Measurements from ENCODE around the gene MYO10.
A peak's percentile ranks its signal among the peaks of the same experiment; 100 is the strongest.
"Not testable (repeated sequence)": the region's sequence is repeated elsewhere in the genome, so short reads cannot be mapped to it uniquely, and the experiment has no call there.

MYO10 gene

DNA sequence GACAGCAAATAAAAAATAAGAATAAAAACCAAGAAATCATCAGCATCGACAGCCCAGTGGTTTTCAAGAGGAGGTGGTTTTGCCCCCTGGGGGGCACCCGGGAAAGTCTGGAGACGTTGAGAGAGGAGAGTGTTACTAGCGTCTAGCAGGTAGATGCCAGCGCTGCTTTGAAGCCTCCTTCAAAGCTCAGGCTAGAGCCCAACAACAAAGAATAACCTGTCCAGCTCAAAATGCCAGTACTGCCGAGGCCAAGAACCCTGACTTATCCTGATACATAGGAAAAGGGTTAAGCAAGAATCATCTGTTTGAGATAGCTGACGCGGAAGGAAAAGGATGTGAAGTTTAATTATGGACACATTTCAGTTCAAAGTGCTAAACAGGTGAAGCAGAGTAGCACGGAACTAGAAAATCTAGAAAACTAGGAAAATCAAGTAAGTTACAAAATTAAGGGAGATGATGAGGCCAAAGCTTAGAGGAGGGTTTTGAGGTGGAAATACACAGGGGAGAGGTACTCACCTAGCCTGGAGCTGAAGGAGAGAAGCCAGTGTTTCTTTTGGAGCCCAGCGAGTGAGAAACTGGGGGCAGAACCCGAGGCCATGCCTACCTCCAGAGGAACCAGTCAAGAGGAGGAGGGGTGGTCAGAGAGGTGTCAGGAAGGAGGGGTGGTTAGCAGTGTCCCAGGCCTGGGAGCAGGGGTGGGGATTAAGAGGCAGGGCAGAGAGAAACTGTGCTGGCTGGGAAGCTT is 198.3 kb downstream of the MYO10 start:
- DNase-seq, result no peak

DNA sequence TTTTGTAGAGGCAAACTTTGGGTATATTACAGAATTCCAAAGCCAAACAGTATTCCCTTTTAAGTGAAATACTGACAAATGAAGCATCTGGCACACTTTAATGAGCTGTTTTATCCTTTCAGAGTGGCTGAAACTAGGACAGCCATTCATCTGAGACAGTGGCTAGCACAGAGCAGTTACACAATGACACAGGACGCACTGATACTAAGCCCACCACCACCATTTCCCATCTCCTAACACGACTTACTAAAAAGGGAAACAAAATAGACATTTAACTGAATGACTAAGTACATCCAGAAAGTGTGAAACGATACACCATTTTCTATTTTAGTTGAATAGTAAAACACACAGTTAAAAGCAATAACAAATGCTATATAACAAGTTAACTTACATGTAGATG is 198.9 kb downstream of the MYO10 start:
- no peak for DNase-seq

DNA sequence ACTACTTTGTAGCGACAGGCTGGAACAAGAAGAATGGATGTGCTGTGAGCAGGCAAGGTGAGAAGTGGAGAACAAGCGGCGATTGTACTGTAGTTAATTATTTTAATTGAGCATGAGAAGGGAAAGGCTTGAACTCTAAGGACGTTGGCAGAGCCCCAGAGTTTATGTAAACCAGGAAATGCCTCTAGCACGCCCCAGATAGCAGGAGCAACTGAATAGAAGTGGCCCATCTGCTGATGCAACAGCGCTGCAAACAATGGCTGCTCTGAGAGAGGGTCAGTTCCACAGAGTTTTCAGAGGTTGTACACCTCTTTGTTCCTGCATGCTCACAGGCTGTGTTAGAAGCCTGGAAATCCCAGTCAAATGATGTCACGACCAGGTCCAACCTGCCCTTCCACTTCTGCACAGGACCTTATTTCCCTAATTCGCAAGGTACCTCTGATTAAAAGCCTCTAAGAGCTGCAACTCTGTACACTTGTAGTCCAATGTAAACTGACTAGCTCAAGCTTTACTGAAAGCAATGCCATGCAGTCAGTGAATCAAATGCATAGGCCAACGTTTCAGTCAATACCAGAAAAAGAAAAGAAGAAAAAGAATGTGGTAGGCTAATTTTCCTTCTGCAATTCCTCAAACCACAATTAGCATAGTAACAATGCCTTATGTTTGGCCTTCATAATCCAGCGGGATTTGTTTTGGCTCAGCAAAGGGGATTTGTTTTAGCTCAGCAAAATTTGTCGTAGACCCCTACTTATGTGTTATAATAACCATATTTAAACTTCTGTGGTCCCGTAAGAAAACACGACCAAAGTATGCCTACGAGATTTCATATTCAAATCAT is 199.7 kb downstream of the MYO10 start:
- DNase-seq, result no peak

DNA sequence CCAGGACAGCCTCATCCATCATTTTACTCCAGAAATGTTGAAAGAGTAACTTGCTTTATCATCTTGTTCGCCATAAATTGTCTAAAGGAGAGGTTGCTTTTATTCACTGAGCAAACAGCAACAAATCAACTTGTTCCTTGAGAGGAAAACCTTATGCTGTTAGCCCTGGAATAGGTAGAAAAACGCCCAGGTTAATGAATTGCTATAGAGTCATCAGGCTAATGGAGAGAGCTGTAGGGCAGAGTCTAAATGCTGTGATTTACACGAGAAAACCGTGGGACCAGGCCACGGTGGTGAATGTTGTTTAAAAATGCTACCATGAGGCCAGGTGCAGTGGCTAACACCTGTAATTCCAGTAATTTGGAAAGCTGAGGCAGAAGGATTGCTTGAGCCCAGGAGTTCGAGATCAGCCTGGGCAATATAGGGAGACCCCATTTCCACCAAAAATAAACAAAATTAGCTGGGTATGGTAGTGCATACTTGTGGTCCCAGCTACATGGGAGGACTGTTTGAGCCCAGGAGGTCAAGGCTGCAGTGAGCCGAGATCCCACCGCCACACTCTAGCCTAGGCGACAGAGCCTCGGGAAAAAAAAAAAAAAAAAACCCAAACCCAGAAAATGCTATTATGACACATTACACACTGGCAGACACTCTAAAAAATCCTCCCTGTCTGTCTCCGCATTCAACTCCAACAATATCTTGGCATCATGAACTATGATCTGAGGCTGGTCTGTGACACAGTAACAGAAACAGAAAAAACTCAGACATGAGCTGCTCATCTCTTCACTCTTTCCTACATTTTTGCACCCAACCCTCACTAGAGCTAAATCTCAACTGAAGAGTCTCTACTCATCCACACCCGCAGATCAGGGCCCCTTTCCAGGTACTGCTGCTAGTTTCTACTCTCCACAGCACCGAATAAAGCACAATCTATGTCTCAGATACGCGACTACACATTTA is 200.7 kb downstream of the MYO10 start:
- DNase-seq, result no peak

DNA sequence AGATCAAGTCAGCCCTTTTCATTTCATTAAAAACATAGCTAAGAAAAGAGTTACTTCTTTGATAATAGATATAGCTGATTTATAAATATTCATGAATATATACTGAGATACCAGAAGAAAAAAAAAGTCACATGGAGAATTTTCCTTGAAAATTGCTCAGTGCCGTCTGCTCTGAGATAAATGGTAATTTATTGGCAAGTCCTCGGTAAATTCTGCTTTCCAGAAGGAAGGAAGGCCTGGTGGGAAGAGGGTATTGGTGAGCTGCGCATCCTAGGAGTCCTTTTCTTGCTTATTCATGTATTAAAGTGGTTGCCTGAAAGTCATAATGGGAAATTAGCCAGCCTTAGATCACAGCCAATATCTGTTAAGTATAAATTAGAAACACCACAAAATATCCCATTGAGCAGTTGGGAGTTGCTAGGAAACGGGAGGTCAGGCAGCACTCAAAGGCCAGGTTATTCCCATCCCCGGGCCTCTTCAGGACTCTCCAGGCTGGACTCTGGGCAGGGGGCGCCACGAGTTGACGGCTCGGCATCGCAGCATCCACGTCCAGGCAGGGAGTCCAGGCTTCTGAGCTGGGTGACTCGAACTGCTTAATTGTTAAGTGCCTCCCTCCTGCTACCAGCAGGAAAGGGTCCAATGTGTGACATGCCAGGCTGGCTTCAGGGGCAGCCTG is 202.6 kb downstream of the MYO10 start:
- DNase-seq, result no peak

DNA sequence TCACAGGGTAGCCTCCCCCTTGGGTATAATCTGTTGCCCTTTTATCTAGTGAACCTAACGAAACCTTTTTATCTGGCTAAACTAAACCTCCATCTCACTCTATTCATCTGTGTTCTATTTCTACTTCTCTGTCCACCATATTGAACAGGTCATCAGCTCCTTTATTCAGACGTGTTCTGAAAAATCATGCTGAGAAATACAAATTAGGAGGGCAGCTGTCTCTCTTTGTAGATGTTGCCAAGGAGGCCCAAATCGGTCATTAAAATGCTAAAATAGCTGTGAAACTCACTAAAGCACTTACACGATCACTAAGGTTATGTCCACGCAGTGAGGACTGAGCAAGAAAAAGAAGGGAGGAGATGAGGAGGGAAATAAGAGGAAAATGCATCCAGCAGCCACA is 203.7 kb downstream of the MYO10 start:
- no peak for DNase-seq

DNA sequence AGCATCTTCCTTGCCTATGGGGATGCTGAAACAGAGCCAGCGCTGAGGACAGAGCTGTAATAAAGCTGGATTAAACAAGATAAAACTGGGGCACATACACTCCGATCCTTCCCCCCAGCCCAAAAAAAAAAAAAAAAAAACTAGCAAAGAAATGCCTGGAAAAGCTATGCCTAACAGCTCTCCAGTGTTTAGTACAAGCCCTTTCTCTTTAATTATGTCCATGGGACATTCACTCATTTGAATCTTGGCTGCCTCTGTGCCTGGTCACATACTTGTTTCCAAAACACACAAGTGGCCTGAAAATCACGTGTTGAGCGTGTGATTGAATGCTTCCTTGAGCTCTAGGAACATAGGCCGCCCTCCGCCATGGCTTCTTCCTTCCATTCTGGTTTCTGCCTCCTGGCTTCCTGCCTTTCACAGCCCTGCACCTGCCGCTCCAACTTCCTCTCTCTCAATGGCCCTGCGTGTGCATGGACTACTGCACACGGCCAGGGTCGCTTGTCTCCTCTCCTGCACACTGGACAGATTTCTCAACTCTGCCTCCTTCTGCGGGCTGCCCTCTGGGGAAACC is 208.2 kb downstream of the MYO10 start:
- no peak for DNase-seq

DNA sequence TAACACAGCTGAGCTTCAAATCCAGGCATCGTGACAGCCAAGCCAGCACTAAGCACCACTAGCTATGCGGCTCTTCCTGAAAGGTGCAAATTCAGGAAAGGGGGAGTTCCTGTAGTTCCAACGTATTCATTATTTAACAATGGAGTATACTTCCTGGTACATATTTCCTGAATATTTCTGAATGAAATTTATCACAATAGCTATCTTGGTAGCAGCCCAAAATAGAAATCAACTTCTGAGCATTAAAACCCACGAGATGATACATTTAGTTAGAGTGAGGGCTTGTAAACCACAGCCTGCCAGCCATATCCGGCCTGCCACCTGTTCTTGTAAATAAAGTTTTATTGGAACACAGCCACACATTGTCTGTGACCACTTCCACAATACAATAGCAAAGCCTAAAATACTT is 209.5 kb downstream of the MYO10 start:
- DNase-seq, result peak; percentile 2

DNA sequence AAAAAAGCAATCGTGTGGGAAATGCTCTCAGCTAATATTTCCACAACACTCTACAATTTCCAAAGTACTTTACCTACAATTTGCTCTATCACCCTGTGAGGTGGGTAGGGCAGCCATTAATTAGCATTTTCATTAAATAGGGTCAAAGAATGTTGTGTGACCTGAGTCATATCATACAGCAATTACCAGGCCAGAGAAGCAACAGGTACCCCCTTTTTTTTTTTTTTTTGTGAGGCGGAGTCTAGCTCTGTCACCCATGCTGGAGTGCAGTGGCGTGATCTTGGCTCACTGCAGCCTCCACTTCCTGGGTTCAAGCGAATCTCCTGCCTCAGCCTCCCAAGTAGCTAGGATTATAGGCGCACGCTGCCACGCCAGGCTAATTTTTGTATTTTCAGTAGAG is 210.5 kb downstream of the MYO10 start:
- no peak for DNase-seq

DNA sequence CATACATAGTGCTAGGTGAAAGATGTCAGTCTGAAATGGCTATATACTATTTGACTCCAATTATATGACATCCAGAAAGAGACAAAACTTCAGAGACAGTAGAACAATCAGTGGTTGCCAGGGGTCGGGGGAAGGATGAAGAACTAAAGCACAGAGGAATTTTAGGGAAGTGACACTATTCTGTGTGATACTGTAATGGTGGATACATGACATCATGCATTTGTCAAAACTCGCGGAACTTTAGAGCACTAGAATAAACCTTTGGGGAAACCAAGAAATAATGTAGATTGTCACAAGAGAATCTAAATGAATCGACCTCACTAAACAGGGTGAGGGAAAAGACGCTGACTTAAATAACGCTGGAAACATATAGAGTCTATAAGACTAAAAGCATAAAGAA is 212.3 kb downstream of the MYO10 start:
- no peak for DNase-seq

DNA sequence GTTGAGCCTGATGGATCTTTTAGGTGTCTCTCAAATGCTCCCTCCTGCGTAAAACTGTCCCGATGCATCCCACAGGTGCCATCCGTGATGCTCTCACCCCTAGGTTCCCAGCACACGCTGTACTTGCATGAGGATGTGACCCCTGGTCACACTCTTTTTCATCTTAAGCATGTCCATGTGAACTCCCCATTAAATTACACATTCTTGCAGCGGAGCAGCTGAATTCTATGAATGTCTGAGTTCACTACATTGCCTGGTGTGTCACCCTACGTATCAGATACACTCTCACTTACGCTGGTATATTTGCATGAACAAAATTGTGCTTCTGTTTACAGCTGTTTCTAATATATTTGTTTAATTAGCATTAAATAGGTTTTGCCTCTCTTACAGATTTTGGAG is 214.0 kb downstream of the MYO10 start:
- DNase-seq, result no peak

DNA sequence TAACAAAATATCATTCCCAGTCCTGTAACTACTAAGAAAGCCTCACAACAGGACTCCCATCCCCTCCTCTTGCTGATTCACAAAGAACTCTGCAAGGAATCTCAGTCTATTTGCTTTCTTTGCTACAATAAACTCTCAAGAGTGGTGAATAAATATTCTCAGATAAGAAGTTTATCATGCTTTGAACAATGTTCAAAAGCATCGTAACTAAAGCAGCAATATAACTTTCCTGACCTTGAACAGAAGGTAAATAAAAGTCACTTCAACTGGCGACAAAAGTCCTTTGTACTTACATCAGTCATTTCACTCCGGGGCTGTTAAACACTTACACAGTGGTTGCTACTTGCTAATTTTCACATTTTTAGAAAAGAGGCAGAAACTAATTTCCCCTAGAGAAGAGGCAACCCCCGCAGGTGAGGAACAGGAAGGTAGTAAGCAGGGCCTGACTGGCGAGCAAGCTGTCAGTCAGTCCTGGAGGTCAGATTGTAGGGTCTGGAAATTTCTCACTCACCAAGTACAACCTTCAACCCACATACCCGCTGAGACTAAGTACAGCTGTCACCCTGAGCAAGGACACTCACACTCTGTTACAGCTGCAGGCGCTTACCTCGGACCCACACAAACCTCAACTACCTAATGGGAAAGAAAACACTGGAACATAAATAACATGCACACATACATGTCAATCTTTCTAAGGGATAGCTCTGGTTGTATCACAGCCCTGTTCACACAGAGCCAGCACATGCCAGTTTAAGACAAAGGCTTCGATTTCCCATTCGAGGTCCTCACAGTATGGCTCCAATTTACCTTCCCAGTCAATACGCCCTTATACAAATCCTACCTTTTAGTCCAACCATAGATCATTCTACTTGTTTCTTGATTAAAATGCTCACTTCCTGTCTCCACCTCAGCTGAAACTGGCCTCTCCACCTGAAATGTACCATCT is 214.7 kb downstream of the MYO10 start:
- no peak for DNase-seq

DNA sequence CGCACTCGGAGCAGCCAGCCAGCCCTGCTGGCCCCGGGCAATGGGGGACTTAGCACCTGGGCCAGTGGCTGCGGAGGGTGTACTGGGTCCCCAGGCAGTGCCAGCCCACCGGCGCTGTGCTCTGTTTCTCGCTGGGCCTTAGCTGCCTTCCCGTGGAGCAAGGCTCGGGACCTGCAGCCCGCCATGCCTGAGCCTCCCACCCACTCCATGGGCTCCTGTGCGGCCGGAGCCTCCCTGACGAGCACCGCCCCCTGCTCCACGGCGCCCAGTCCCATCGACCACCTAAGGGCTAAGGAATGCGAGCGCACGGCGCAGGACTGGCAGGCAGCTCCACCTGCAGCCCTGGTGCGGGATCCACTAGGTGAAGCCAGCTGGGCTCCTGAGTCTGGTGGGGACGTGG is 218.1 kb downstream of the MYO10 start:
- DNase-seq, result not testable (repeated sequence)

DNA sequence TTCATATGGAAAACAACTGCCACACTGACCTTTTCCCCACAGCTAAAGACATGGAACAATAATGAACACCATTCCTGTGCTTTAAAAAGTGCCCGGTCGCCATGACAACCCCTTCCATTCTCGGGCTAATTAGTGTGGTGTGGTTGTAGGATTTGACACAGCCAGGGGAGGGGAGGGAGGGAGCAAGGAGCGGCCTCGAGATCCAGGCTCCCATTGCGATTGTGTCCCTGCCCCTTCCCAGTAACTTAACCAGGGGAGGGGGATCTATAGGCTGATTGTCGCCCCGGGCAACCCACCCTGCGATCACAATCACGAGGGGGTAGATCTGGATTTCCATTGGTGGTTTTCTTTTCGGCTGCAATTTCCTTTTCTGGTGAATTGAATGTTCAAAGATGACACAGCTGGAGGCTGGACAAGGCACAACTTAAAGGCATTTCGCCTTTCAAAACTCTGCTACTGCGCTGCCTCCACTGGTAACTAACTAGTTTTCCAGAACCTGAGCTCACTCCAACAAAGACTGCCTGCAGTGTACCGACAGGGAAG is 222.6 kb downstream of the MYO10 start:
- no peak for DNase-seq

DNA sequence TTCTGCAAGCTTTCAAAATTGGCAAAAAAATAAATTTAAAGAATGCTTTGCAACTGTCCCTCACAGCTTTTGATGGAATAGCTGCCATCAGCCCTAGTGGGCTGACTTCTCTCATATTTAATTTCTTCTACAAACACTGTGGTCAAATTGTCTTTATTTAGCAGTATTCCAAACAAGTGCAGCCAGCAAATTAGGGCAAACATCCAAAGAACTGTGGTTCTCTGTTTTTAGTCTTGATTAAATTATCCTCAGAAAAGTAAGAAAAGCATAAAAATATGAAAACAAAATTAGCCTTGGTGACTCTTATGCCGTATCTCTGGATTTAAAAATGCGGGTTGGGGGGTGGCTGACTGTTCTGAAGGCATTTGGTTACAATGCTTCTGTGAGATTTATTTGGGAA is 223.5 kb downstream of the MYO10 start:
- DNase-seq, result no peak

DNA sequence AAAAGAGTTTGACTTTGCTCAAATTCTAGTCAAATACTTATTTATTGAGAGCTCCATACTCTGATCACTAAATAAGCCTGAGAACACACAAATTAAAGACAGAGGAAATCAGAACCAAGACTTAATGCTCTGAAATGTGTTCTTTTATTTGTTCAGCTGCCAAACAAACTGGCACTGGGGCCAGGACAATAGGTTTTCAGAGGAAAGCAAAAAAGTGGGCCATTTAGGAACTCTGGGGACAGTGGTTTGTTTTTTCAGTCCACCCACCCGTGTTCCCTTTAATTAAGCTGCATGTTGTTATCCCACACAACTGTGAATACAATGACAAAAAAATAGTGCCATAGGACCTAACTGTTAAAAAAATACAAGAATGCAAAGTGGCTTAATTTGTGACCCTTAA is 223.9 kb downstream of the MYO10 start:
- no peak for DNase-seq

DNA sequence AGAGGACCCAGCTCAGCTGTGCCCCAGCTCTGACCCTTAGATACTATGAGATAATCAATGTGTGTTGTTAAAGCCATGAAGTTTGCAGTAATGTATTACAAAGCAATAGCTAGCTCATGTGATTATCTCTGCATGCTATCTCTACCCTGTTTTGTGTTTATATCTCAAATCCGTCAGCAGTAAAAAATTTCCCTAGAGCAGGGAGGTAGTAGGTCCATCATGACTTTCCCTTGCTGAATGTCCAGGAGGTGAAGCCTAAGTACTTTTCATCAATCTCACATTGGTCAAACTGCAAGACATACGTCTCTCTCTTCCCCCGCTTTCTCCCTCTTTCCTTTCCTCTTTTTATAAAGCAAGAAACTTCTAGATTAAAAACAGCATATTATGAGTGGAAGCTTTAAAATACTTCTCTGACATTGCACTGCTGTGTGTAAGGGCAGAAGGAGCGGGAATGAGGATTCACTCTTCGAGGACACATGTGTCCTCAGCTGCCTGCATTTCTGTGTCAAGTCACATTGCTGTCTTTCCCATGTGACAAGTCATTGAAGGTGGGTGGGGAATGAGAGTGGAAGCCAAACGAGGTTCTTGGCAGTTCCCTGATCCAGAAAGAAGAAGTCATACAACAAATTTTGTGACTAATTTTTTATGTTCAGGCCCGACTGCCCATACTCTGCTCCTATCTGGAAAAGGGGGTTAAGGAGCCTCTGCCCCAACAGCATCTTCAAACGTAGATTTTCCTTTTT is 226.2 kb downstream of the MYO10 start:
- DNase-seq, result no peak

DNA sequence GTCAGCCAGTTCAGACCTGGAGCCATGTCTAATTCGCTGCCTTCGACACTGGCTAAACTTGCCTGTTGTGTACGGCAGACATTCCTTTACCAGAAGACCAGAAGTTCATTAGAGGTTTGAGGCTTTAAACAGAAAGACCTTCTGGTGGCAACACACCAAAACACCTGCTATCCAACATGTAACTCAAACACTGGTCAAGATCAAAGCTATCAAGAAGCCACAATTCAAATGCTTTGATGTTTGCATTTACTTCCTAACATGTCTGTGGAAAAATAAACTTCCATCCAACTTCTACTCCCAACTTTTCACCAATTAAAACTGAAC is 228.3 kb downstream of the MYO10 start:
- DNase-seq, result no peak

DNA sequence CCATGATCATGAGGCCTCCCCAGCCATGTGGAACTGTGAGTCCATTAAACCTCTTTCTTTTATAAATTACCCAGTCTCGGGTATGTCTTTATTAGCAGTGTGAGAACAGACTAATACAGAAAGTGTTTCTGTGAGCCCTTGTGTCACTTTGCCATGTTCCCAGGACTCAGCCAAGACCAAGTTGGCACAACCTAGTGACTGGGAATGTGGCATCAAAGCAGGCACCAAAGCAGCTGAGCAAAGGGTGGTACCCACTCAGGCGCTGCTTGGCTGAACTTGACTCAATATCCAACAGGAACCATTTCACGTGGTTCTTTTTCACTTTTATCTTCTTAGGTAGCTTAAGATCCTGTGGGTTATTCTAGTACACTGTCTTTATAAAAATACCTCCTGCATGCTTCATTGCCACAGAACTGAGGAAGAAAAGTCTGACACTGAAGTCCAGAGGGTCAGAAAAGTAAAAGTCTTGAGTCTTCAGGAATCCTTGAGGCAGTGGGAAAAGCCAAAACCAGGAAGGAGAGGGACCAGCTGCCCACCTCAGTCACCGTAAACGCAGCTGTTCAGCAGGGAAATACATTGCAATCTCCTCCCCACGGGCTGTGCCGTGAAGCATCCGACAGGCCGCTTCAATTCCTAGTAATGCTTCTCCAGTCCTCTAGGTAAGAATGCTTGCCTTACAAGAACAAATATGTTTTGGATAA is 228.8 kb downstream of the MYO10 start:
- no peak for DNase-seq

DNA sequence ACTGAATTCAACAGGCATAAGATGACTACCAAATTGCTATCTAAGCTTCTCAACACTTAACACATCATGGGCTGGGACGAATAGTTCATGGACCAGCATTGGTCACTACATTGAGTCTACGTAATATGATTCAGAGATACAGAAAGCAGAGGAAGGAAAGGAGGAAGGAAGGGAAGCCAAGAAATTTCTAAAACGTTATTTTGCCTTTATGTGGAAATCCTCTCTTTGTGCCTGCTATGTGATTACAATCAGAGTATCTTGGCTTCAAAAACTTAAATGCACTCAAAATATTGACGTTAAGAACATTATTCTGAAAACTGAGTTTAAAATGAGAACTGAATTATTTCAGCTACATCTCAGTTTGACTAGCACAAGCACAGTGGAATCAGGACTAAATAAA is 231.1 kb downstream of the MYO10 start:
- DNase-seq, result no peak

All from CD4-positive, alpha-beta T cell treated with Interleukin-4 for 4 hours (primary cell).